A673 (cell line): ENCODE results near the gene ANKRD30BL. TPM values are rescaled to one million over a fixed set of nuclear protein-coding genes. Genes with fewer than 3 reads are reported as not detected.
"Not testable (repeated sequence)": the region's sequence is repeated elsewhere in the genome, so short reads cannot be mapped to it uniquely, and the experiment has no call there.

Source experiments
- BruUV-seq: library from RNA; stranded (reverse); fragments of 400-500 nt; replicated peaks from 2 replicates; lab custom pipeline; 2021; lab: Mats Ljungman, UMichigan
- CTCF ChIA-PET: fragments of 300-600 bp; sonication (Branson Sonifier 250); formaldehyde crosslinking; loops from one replicate; lab custom pipeline; 2022; ENCODE audit warnings: antibody characterized with exemption; lab: Charles Lee
- POLR2A ChIA-PET: fragments of 300-600 bp; sonication (Branson Sonifier 250); formaldehyde crosslinking; loops from one replicate; lab custom pipeline; 2022; ENCODE audit warnings: antibody characterized with exemption; ENCODE audit not compliant: low non-redundant PET; lab: Charles Lee
- DNase-seq: peaks from one replicate; pipeline ENCODE4 v3.0.0-alpha.2; 2015; ENCODE audit warnings: low spot score
- H3K27ac ChIP-seq: fragments of 200-600 bp; sonication (generic); 2 replicates; pipeline ENCODE4 v1.5.1; 2016; ENCODE audit warnings: mixed run types, low read depth, mild to moderate bottlenecking, mixed read lengths, antibody characterized with exemption, low read length; ENCODE audit not compliant: poor library complexity, severe bottlenecking
- H3K27me3 ChIP-seq: fragments of 200-600 bp; sonication (generic); replicated peaks from 2 replicates; pipeline ENCODE4 v1.6.1; 2017; ENCODE audit warnings: mixed run types, low read depth, mild to moderate bottlenecking, mixed read lengths, antibody characterized with exemption, low read length; ENCODE audit not compliant: insufficient read depth, poor library complexity
- H3K36me3 ChIP-seq: fragments of 200-600 bp; sonication (generic); 2 replicates; pipeline ENCODE4 v1.6.1; 2016; ENCODE audit warnings: mixed run types, mild to moderate bottlenecking, mixed read lengths, antibody characterized with exemption, low read length; ENCODE audit not compliant: insufficient read depth, poor library complexity, severe bottlenecking
- H3K4me1 ChIP-seq: fragments of 200-600 bp; sonication (generic); 2 replicates; pipeline ENCODE4 v1.6.1; 2017; ENCODE audit warnings: mixed run types, mild to moderate bottlenecking, mixed read lengths, antibody characterized with exemption, low read length; ENCODE audit not compliant: insufficient read depth, poor library complexity, severe bottlenecking
- H3K4me3 ChIP-seq: fragments of 200-600 bp; sonication (generic); 2 replicates; pipeline ENCODE4 v1.5.1; 2016; ENCODE audit warnings: low read depth, mixed run types, mild to moderate bottlenecking, mixed read lengths, low read length; ENCODE audit not compliant: poor library complexity, severe bottlenecking
- H3K9me3 ChIP-seq: fragments of 200-600 bp; sonication (generic); 2 replicates; pipeline ENCODE4 v1.6.1; 2016; ENCODE audit warnings: mixed run types, low read depth, mild to moderate bottlenecking, mixed read lengths, antibody characterized with exemption, low read length; ENCODE audit not compliant: poor library complexity, severe bottlenecking
- intact Hi-C: fragments of 100-400 bp; cut with micrococcal nuclease; formaldehyde crosslinking; loops from one replicate; pipeline ENCODE4 v1.10.0; 2022; ENCODE audit not compliant: unreplicated experiment
- total RNA-seq: library from RNA; stranded (reverse); gene quantifications from 2 replicates; pipeline ENCODE4 v1.2.3, GENCODE V29; 2021
- TF ChIP-seq, protein P1 (sequence below): fragments of 300-800, 200-600 bp; sonication (generic); conservative IDR thresholded peaks from 2 replicates; pipeline ENCODE4 v1.5.1; 2017; ENCODE audit warnings: low read depth, mild to moderate bottlenecking, antibody characterized with exemption, low read length, moderate library complexity, mixed read lengths

Gene ANKRD30BL
- total RNA-seq, 1 experiment from 2014 or later: 0.97 TPM

DNA sequence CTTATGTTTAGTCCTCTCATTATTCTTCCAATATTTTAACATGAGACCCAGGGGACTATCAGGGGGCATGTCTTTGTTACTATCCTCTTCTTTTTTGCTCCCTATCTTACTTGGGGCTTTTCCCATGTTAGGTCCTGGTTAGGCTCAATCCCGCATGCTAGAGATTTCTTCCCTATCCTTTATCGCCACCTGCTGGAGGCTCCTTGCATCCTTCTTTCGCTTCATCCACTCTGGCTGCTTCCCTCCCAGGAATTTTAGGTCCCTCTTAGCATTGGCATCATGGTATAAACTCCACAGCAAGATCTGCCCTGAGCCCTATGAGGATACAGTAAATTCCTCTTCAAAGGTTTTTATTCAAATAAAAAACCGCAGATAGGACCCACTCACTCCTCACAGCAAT, 15.0 kb downstream of the ANKRD30BL start:
- BruUV-seq, H3K9me3 ChIP-seq, H3K27me3 ChIP-seq, H3K27ac ChIP-seq, H3K36me3 ChIP-seq, H3K4me1 ChIP-seq, CTCF ChIA-PET, POLR2A ChIA-PET, H3K4me3 ChIP-seq: not testable (repeated sequence)
- TF ChIP-seq, protein P1, sequence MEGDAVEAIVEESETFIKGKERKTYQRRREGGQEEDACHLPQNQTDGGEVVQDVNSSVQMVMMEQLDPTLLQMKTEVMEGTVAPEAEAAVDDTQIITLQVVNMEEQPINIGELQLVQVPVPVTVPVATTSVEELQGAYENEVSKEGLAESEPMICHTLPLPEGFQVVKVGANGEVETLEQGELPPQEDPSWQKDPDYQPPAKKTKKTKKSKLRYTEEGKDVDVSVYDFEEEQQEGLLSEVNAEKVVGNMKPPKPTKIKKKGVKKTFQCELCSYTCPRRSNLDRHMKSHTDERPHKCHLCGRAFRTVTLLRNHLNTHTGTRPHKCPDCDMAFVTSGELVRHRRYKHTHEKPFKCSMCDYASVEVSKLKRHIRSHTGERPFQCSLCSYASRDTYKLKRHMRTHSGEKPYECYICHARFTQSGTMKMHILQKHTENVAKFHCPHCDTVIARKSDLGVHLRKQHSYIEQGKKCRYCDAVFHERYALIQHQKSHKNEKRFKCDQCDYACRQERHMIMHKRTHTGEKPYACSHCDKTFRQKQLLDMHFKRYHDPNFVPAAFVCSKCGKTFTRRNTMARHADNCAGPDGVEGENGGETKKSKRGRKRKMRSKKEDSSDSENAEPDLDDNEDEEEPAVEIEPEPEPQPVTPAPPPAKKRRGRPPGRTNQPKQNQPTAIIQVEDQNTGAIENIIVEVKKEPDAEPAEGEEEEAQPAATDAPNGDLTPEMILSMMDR: peak; percentile 54
- intact Hi-C loops: loop anchor here (10.0 kb wide), 2 partner anchors 292 to 992 kb away; no protein-coding TSS in a partner anchor
- DNase-seq: peak; percentile 61
